Measurements from ENCODE around the gene PDE10A.

Gene PDE10A

DNA sequence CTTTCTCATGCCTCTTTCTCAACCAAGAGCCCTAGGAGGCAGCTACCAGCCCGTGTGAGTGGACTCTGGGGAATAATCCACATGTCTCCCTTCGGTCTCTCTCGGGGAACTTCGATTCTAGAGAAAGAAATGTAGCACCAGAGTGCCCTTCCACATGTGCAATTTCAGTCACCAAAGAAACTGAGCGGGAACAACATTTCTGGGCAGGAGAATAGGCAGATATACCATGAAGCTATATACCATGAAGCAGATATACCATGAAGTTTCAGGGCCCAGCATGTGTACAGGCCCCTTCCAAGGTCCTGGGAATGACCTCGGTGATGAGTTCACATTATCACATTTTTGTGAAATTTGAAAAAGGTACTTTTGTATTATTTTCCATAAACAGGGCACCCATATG is 60.8 kb downstream of the PDE10A start:
- Histone ChIP-seq H3K27ac (no peak overlapping the region), H3K4me3 (ENCODE audit: low read depth in 1 of 2, low read length in 1 of 2) (no peak overlapping the region), H3K27me3 (no peaks in the 10 kb centered on the region), H3K9me3 (no peaks in the 10 kb centered on the region), H3K4me1 (ENCODE audit: control insufficient read depth in 1 of 2, insufficient read depth in 1 of 2, low read depth in 1 of 2, low read length in 1 of 2) (no peaks in the 10 kb centered on the region), H3K36me3 (no peaks in the 10 kb centered on the region)
- TF ChIP-seq, protein P1, sequence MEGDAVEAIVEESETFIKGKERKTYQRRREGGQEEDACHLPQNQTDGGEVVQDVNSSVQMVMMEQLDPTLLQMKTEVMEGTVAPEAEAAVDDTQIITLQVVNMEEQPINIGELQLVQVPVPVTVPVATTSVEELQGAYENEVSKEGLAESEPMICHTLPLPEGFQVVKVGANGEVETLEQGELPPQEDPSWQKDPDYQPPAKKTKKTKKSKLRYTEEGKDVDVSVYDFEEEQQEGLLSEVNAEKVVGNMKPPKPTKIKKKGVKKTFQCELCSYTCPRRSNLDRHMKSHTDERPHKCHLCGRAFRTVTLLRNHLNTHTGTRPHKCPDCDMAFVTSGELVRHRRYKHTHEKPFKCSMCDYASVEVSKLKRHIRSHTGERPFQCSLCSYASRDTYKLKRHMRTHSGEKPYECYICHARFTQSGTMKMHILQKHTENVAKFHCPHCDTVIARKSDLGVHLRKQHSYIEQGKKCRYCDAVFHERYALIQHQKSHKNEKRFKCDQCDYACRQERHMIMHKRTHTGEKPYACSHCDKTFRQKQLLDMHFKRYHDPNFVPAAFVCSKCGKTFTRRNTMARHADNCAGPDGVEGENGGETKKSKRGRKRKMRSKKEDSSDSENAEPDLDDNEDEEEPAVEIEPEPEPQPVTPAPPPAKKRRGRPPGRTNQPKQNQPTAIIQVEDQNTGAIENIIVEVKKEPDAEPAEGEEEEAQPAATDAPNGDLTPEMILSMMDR (IDR thresholded peaks at IDR 0.05), result no peak

DNA sequence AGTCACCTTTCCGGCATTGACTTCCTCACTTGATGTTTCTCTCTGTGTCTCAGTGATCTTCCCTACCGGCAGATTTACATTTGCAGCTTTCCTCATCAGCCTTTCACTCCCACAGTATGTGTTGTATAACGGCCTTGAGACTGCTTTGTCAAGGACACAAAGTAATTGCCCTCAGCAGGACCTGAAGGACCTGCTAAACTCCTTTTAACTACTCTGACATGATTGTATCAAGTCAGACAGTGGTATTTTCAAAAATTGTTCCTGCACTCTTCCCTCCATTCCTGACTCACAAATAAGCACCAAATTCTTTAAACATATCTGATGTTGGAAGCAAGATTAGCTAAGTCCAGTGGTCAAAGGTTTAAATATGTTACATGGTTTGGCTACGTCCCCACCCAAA is 62.4 kb downstream of the PDE10A start:
- TF ChIP-seq, protein P1 (IDR thresholded peaks at IDR 0.05), result no peak

DNA sequence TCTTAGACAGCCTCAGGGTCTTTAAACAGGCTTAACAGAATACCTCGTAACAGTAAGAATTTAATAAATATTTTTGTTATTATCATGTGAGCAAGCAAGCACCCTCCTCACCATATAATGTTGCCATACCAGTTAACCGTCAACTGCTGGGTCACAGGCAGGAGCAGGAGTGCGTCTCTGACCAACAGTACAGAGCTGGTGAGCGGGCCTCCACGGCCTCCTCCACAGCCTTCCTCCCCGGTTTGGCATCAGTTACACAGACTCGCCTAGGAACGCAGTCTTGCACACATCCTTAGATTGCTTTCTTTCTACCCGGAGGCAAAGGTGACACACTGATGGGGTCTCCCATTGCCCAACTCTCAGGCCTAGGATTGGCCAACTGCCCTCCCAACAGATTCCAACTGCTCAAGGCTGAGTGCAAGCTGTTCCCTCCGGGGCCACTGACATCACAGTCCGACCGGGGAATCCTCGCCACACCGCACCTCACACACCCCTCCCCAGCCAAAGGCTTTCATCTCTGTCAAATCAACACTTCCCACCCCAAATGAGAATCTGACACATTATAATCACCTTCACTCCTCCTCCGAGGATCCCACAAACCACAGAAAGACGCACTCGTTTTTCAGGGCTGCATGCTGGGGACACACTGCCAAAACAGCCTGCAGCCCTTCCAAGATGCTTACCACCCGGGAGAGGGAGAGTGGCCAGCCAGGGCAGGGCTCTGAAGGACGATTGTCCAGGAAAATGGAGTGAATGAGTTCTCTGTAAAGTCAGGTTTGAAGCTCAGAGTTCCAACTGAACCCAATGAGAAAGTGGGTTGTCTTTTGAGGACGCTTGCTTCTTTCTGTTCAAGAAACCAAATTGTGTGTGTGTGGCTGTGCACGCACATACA is 63.2 kb downstream of the PDE10A start:
- TF ChIP-seq, protein P1 (IDR thresholded peaks at IDR 0.05), result no peak
- H3K27me3 ChIP-seq, result no peaks in the 10 kb centered on the region
- H3K4me3 ChIP-seq (ENCODE audit: low read depth in 1 of 2, low read length in 1 of 2), result no peak overlapping the region
- H3K36me3 ChIP-seq, result no peaks in the 10 kb centered on the region
- no peaks in the 10 kb centered on the region for H3K9me3 ChIP-seq
- no peak overlapping the region for H3K27ac ChIP-seq
- no peaks in the 10 kb centered on the region for H3K4me1 ChIP-seq (ENCODE audit: control insufficient read depth in 1 of 2, insufficient read depth in 1 of 2, low read depth in 1 of 2, low read length in 1 of 2)

More for the DNA sequence above, 62.4 kb downstream of the PDE10A start:
- Histone ChIP-seq H3K36me3 (no peaks in the 10 kb centered on the region), H3K4me1 (ENCODE audit: control insufficient read depth in 1 of 2, insufficient read depth in 1 of 2, low read depth in 1 of 2, low read length in 1 of 2) (no peaks in the 10 kb centered on the region), H3K9me3 (no peaks in the 10 kb centered on the region), H3K4me3 (ENCODE audit: low read depth in 1 of 2, low read length in 1 of 2) (no peak overlapping the region), H3K27me3 (no peaks in the 10 kb centered on the region), H3K27ac (no peak overlapping the region)

DNA sequence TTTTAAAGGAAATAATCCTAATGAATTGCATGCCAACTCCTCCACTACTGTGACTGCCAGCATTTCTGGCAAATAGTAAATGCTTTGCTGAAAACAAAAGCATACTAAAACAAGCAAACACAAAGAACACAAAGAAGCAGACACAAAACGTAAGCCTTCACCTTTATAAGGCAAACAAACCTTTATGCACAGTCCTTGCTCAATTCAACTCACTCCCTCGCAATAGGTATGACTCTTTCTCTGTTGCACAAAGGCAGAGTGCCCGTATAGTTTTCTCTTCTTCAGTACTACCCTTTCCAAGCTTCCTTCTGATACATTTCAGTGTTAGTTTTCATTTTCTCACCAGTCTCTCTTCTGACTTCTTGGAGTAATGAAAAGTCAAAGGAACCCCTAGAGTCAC is 63.9 kb downstream of the PDE10A start:
- H3K9me3 ChIP-seq, result no peaks in the 10 kb centered on the region
- no peak overlapping the region for H3K4me3 ChIP-seq (ENCODE audit: low read depth in 1 of 2, low read length in 1 of 2)
- H3K27me3 ChIP-seq, result no peaks in the 10 kb centered on the region
- no peaks in the 10 kb centered on the region for H3K36me3 ChIP-seq
- H3K27ac ChIP-seq, result no peak overlapping the region
- TF ChIP-seq, protein P1 (IDR thresholded peaks at IDR 0.05), result no peak
- no peaks in the 10 kb centered on the region for H3K4me1 ChIP-seq (ENCODE audit: control insufficient read depth in 1 of 2, insufficient read depth in 1 of 2, low read depth in 1 of 2, low read length in 1 of 2)

DNA sequence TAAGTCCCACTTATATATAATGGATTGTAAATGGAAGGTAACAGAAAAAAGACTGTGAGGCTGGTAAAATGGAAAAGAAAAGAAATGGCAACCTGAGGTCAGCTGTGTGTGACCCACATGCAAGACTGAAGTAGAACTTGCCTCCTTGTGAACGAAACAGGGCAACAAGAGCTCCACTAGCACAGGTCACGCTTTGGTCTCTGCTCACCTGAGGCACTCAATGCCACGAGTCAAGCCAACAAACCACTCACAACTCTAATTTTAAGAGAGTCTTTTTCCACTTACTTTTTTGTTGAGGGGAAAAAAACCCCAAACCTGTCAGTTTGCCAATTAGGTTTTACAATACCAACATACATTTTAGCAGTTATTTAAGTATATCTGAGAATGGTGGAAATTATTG is 65.2 kb downstream of the PDE10A start:
- H3K4me1 ChIP-seq (ENCODE audit: control insufficient read depth in 1 of 2, insufficient read depth in 1 of 2, low read depth in 1 of 2, low read length in 1 of 2), result no peaks in the 10 kb centered on the region
- no peaks in the 10 kb centered on the region for H3K36me3 ChIP-seq
- no peaks in the 10 kb centered on the region for H3K9me3 ChIP-seq
- no peak overlapping the region for H3K27ac ChIP-seq
- TF ChIP-seq, protein P1 (IDR thresholded peaks at IDR 0.05), result no peak
- H3K4me3 ChIP-seq (ENCODE audit: low read depth in 1 of 2, low read length in 1 of 2), result no peak overlapping the region
- no peaks in the 10 kb centered on the region for H3K27me3 ChIP-seq

All from neutrophil (primary cell).